A549 treated with dexamethasone at 1 μM for 4 hours (cell line): Measurements from ENCODE around the gene MT1X. TPM values are rescaled to one million over a fixed set of nuclear protein-coding genes. Genes with fewer than 3 reads are reported as not detected.

Experiments
- total RNA-seq: library from RNA; stranded (reverse); fragments of 200-300 nt; extraction: Qiagen RNA extraction; gene quantifications from 5 replicates; pipeline ENCODE4 v1.2.3, GENCODE V29; 2022

Gene MT1X
- total RNA-seq: 401 to 928 TPM (median 662 TPM) in 5 replicates

GRCh38 chr16:56681939-56682702 lies at the start of gene MT1X:
TSS of gene MT1X (plus strand) at chr16:56682470. CDS start at chr16:56682541, 71 bp downstream.

GRCh38 chr16:56637814-56638750 lies 44.2 kb upstream of the MT1X start, which contains the start of gene MT1A:
TSS of gene MT1A (plus strand) at chr16:56638666. CDS start at chr16:56638739, 73 bp downstream.

GRCh38 chr16:56651586-56651985 lies 30.7 kb upstream of the MT1X start, which contains the start of gene MT1B:
TSS of gene MT1B (plus strand) at chr16:56651886. CDS start at chr16:56651954, 68 bp downstream.

GRCh38 chr16:56657555-56658326 lies 24.5 kb upstream of the MT1X start, which contains the start of gene MT1F:
TSS of gene MT1F (plus strand) at chr16:56657959. CDS start at chr16:56658059, 100 bp downstream.

GRCh38 chr16:56667581-56668571 lies 14.4 kb upstream of the MT1X start, which contains the start of gene MT1G:
TSS of gene MT1G (minus strand) at chr16:56668065. CDS start at chr16:56667993, 72 bp downstream.

GRCh38 chr16:56669005-56669839 lies 13.0 kb upstream of the MT1X start, which contains the start of gene MT1H:
TSS of gene MT1H (plus strand) at chr16:56669814. CDS start at chr16:56669885, 71 bp downstream.

GRCh38 chr16:56729735-56730662 lies 47.7 kb downstream of the MT1X start, which contains the start of gene NUP93:
TSS of gene NUP93 (plus strand) at chr16:56730129. CDS start at chr16:56748248, 18,119 bp downstream.

Other genes starting within 250 kb of the MT1X start
- gene NUDT21, start 231.1 kb upstream of the MT1X start, total RNA-seq: 109 to 140 TPM (median 134 TPM) in 5 replicates
- 69.9 to 91.8 TPM (median 80.5 TPM) in 5 replicates for gene OGFOD1, start 230.9 kb upstream of the MT1X start, total RNA-seq
- gene BBS2, start 162.4 kb upstream of the MT1X start, total RNA-seq: 19.6 to 25.1 TPM (median 23.6 TPM) in 5 replicates
- not detected in 5 replicates for gene MT4, start 117.4 kb upstream of the MT1X start, total RNA-seq
- gene MT3, start 92.9 kb upstream of the MT1X start, total RNA-seq: 0.34 to 0.82 TPM (median 0.54 TPM) in 4 of 5 replicates, not detected in the other
- 1,981 to 2,932 TPM (median 2,492 TPM) in 5 replicates for gene MT2A, start 73.9 kb upstream of the MT1X start, total RNA-seq
- gene MT1E, start 56.7 kb upstream of the MT1X start, total RNA-seq: not detected in 5 replicates
- 0.15 to 0.18 TPM in 2 of 5 replicates, not detected in the others for gene MT1M, start 49.8 kb upstream of the MT1X start, total RNA-seq
- 25.2 to 38.3 TPM (median 30.3 TPM) in 5 replicates for gene MT1A, start 43.8 kb upstream of the MT1X start, total RNA-seq
- 0.43 TPM in 1 of 5 replicates, not detected in the others for gene MT1B, start 30.6 kb upstream of the MT1X start, total RNA-seq
- gene MT1F, start 24.5 kb upstream of the MT1X start, total RNA-seq: 14.8 to 20.2 TPM (median 16.2 TPM) in 5 replicates
- not detected in 5 replicates for gene MT1G, start 14.4 kb upstream of the MT1X start, total RNA-seq
- gene MT1H, start 12.7 kb upstream of the MT1X start, total RNA-seq: not detected in 5 replicates
- 84.6 to 107 TPM (median 102 TPM) in 5 replicates for gene NUP93, start 47.7 kb downstream of the MT1X start, total RNA-seq
- 0.04 TPM in 1 of 5 replicates, not detected in the others for gene SLC12A3, start 182.7 kb downstream of the MT1X start, total RNA-seq
- 93.4 to 112 TPM (median 95.0 TPM) in 5 replicates for gene HERPUD1, start 249.7 kb downstream of the MT1X start, total RNA-seq